GM23338 (cell line): ENCODE results near the gene TINCR. TPM values are rescaled to one million over a fixed set of nuclear protein-coding genes. Genes with fewer than 3 reads are reported as not detected.

Source experiments
- ATAC-seq: fragments of 200-7000 bp; cut with Tn5 transposase; 3 replicates; pipeline ENCODE4 v1.9.1; 2020
- DNase-seq: peaks from one replicate; pipeline ENCODE4 v3.0.0-alpha.2; 2015; ENCODE audit warnings: low spot score
- H2AFZ ChIP-seq: fragments of 200-600 bp; sonication (generic); 2 replicates; pipeline ENCODE4 v1.8.0; 2016; ENCODE audit warnings: antibody characterized with exemption, mild to moderate bottlenecking, moderate library complexity
- H3F3A ChIP-seq: fragments of 200-600 bp; sonication (generic); replicated peaks from 2 replicates; pipeline ENCODE4 v1.8.0; 2017; ENCODE audit warnings: antibody characterized with exemption, mixed run types, low read depth
- H3K27ac ChIP-seq: fragments of 200-600 bp; sonication (generic); 2 replicates; pipeline ENCODE4 v1.6.1; 2016; ENCODE audit warnings: low read depth
- H3K27me3 ChIP-seq: fragments of 200-600 bp; sonication (generic); 2 replicates; pipeline ENCODE4 v1.8.0; 2016; ENCODE audit warnings: mild to moderate bottlenecking, mixed run types, moderate library complexity; ENCODE audit not compliant: insufficient read depth
- H3K36me3 ChIP-seq: fragments of 200-600 bp; sonication (generic); 2 replicates; pipeline ENCODE4 v1.8.0; 2016; ENCODE audit warnings: mild to moderate bottlenecking; ENCODE audit not compliant: insufficient read depth
- H3K4me1 ChIP-seq: fragments of 200-600 bp; sonication (generic); 2 replicates; pipeline ENCODE4 v1.8.0; 2016; ENCODE audit warnings: mild to moderate bottlenecking, moderate library complexity; ENCODE audit not compliant: insufficient read depth
- H3K4me2 ChIP-seq: fragments of 200-600 bp; sonication (generic); 2 replicates; pipeline ENCODE4 v1.7.1; 2017; ENCODE audit warnings: mixed run types
- H3K4me3 ChIP-seq: fragments of 200-600 bp; sonication (generic); 2 replicates; pipeline ENCODE4 v1.6.1; 2016; ENCODE audit warnings: mixed run types
- H3K79me2 ChIP-seq: fragments of 200-600 bp; sonication (generic); replicated peaks from 2 replicates; pipeline ENCODE4 v1.8.0; 2017; ENCODE audit warnings: mild to moderate bottlenecking; ENCODE audit not compliant: insufficient read depth
- H3K9me2 ChIP-seq: fragments of 200-600 bp; sonication (generic); 2 replicates; pipeline ENCODE4 v1.8.0; 2017; ENCODE audit not compliant: insufficient read depth
- H4K20me1 ChIP-seq: fragments of 200-600 bp; sonication (generic); replicated peaks from 2 replicates; pipeline ENCODE4 v1.8.0; 2017; ENCODE audit warnings: mild to moderate bottlenecking; ENCODE audit not compliant: insufficient read depth
- H3K27ac Mint-ChIP-seq: 2 replicates; pipeline ENCODE4 v1.8.0; 2020; ENCODE audit warnings: inconsistent platforms, mild to moderate bottlenecking, moderate library complexity, mixed read lengths
- H3K27me3 Mint-ChIP-seq: 3 replicates; pipeline ENCODE4 v1.8.0; 2022; ENCODE audit warnings: low read depth, mild to moderate bottlenecking, moderate library complexity, mixed read lengths, inconsistent platforms; ENCODE audit not compliant: insufficient read depth, poor library complexity
- H3K36me3 Mint-ChIP-seq: 3 replicates; pipeline ENCODE4 v1.8.0; 2021; ENCODE audit warnings: low read depth, mild to moderate bottlenecking, inconsistent platforms, moderate library complexity, mixed read lengths
- H3K4me1 Mint-ChIP-seq: 3 replicates; pipeline ENCODE4 v1.8.0; 2020; ENCODE audit warnings: mild to moderate bottlenecking, inconsistent platforms, mixed read lengths
- H3K4me3 Mint-ChIP-seq: 3 replicates; pipeline ENCODE4 v1.8.0; 2021; ENCODE audit warnings: moderate library complexity, mild to moderate bottlenecking, inconsistent platforms, mixed read lengths
- H3K9me3 Mint-ChIP-seq: 3 replicates; pipeline ENCODE4 v1.8.0; 2020; ENCODE audit warnings: moderate library complexity, mild to moderate bottlenecking, inconsistent platforms, mixed read lengths
- CREB1 ChIP-seq: fragments of 250-450 bp; sonication (Bioruptor Pico); IDR thresholded peaks from 2 replicates; pipeline ENCODE4 v1.5.0; 2020; ENCODE audit warnings: low read depth, mild to moderate bottlenecking, moderate library complexity
- CTCF ChIP-seq, 2 experiments: fragments of 200-600 bp in 1 of 2; sonication (generic) in 1 of 2; conservative IDR thresholded peaks; 2 replicates each; pipeline versions ENCODE4 v1.5.1 to v1.6.1; 2016 to 2017; ENCODE audit warnings: antibody characterized with exemption in 2 of 2, low read depth in 2 of 2, mild to moderate bottlenecking in 2 of 2, moderate library complexity in 1 of 2
- ETS1 ChIP-seq: IDR thresholded peaks from 2 replicates; pipeline ENCODE4 v1.6.1; 2016; ENCODE audit warnings: antibody characterized with exemption
- EZH2 ChIP-seq: fragments of 200-600 bp; sonication (generic); IDR thresholded peaks from one replicate; pipeline ENCODE4 v1.8.0; 2017; ENCODE audit warnings: antibody characterized with exemption, mild to moderate bottlenecking, low read depth; ENCODE audit not compliant: unreplicated experiment
- EZH2phosphoT487 ChIP-seq: fragments of 200-600 bp; sonication (generic); IDR thresholded peaks from one replicate; pipeline ENCODE4 v1.8.1; 2018; ENCODE audit warnings: antibody characterized with exemption; ENCODE audit not compliant: unreplicated experiment
- JUNB ChIP-seq: IDR thresholded peaks from one replicate; pipeline ENCODE4 v1.6.1; 2016; ENCODE audit warnings: antibody characterized with exemption; ENCODE audit not compliant: unreplicated experiment
- NANOG ChIP-seq: IDR thresholded peaks from 2 replicates; pipeline ENCODE4 v1.6.1; 2016; ENCODE audit warnings: antibody characterized with exemption, borderline replicate concordance
- POLR2AphosphoS5 ChIP-seq: IDR thresholded peaks from 2 replicates; pipeline ENCODE4 v1.6.1; 2016; ENCODE audit warnings: antibody characterized with exemption, low read depth
- REST ChIP-seq: IDR thresholded peaks from one replicate; pipeline ENCODE4 v1.6.1; 2018; ENCODE audit warnings: antibody characterized with exemption; ENCODE audit not compliant: unreplicated experiment
- STAT1 ChIP-seq: IDR thresholded peaks from one replicate; pipeline ENCODE4 v1.6.1; 2016; ENCODE audit warnings: antibody characterized with exemption; ENCODE audit not compliant: unreplicated experiment
- ZNF114 ChIP-seq: fragments of 250-450 bp; sonication (Bioruptor Pico); IDR thresholded peaks from 2 replicates; pipeline ENCODE4 v1.5.0; 2020; ENCODE audit warnings: mild to moderate bottlenecking, moderate library complexity
- ZNF331 ChIP-seq: fragments of 250-450 bp; sonication (Bioruptor Pico); IDR thresholded peaks from 2 replicates; pipeline ENCODE4 v1.5.0; 2020; ENCODE audit warnings: low read depth, mild to moderate bottlenecking, moderate library complexity
- ZNF462 ChIP-seq: fragments of 250-450 bp; sonication (Bioruptor Pico); IDR thresholded peaks from 2 replicates; pipeline ENCODE4 v1.5.0; 2020; ENCODE audit warnings: mild to moderate bottlenecking, moderate library complexity
- polyA plus RNA-seq: library from polyadenylated mRNA; unstranded; fragments of >200 nt; fragmentation: Nextera tagmentation; extraction: Ambion mirVana; gene quantifications from 2 replicates; pipeline ENCODE4 v1.2.1, GENCODE V29; 2016
- total RNA-seq: library from RNA; depleted of rRNA; stranded (reverse); fragments of >200 nt; shearing (Covaris generic); gene quantifications from 2 replicates; pipeline ENCODE4 v1.2.3, GENCODE V29; 2014

TINCR gene
- total and polyA plus RNA-seq, 2 experiments from 2014 or later, result 0.42 to 0.97 TPM

GRCh38 chr19:5600797-5601196, 33.0 kb upstream of the TINCR start:
- Histone ChIP-seq H3K27me3 (no peaks in the 10 kb centered on the region), H3K9me2 (no peaks in the 10 kb centered on the region), H3K4me3 (no peak overlapping the region), H3K36me3 (peaks cover 34% of the 10 kb centered on the region), H3K79me2 (peaks cover 4% of the 10 kb centered on the region), H3K4me2 (no peak overlapping the region), H4K20me1 (peaks cover 20% of the 10 kb centered on the region), H2AFZ (no peak overlapping the region), H3F3A (0 out of 2 replicates have a peak, but pooled peaks cover 4% of the 10 kb centered on the region), H3K27ac (no peak overlapping the region), H3K4me1 (no peaks in the 10 kb centered on the region)
- peaks cover 86% of the 10 kb centered on the region for H3K36me3 Mint-ChIP-seq
- peaks cover 6% of the 10 kb centered on the region for H3K27me3 Mint-ChIP-seq
- TF ChIP-seq EZH2phosphoT487 (no peak), CREB1 (CRISPR knock-in tag) (no peak), POLR2AphosphoS5 (no peak), STAT1 (no peak), ETS1 (no peak), ZNF114 (CRISPR knock-in tag) (no peak), CTCF (conservative IDR thresholded peaks at IDR 0.05; ENCODE audit: low read depth in 2 of 2) (no peak), REST (no peak), JUNB (no peak), ZNF462 (CRISPR knock-in tag) (no peak), NANOG (no peak), EZH2 (no peak), ZNF331 (CRISPR knock-in tag) (no peak)
- DNase-seq, result no peak
- no peaks in the 10 kb centered on the region for H3K4me1 Mint-ChIP-seq
- no peak overlapping the region for H3K4me3 Mint-ChIP-seq
- no peak for ATAC-seq
- H3K9me3 Mint-ChIP-seq, result no peaks in the 10 kb centered on the region
- H3K27ac Mint-ChIP-seq, result no peak overlapping the region
